OCI-LY7 (cell line): ENCODE data around the gene LCAT. TPM values are rescaled to one million over a fixed set of nuclear protein-coding genes. Genes with fewer than 3 reads are reported as not detected.

ENCODE experiments used
- BruUV-seq: library from RNA; stranded (reverse); fragments of 400-500 nt; replicated peaks from 2 replicates; lab custom pipeline; 2021; lab: Mats Ljungman, UMichigan
- CTCF ChIA-PET: fragments of 300-600 bp; sonication (Branson Sonifier 250); formaldehyde crosslinking; loops from one replicate; lab custom pipeline; 2022; ENCODE audit warnings: antibody characterized with exemption; ENCODE audit not compliant: unreplicated experiment; lab: Charles Lee
- POLR2A ChIA-PET: fragments of 300-600 bp; sonication (Branson Sonifier 250); formaldehyde crosslinking; loops from one replicate; lab custom pipeline; 2022; ENCODE audit warnings: antibody characterized with exemption; lab: Charles Lee
- DNase-seq: peaks from one replicate; pipeline ENCODE4 v3.0.0-alpha.2; 2015; ENCODE audit warnings: low spot score
- H2AFZ ChIP-seq: fragments of 200-600 bp; sonication (generic), shearing (Covaris generic); 2 replicates; pipeline ENCODE4 v1.6.1; 2014; ENCODE audit warnings: mild to moderate bottlenecking, antibody characterized with exemption, low read length, moderate library complexity
- H3K27ac ChIP-seq: fragments of 200-600 bp; sonication (generic); 2 replicates; pipeline ENCODE4 v1.5.1; 2014; ENCODE audit warnings: mixed run types, low read depth, mild to moderate bottlenecking, moderate library complexity, low read length, inconsistent platforms; ENCODE audit not compliant: poor library complexity, severe bottlenecking
- H3K36me3 ChIP-seq: fragments of 200-600 bp; sonication (generic); 2 replicates; pipeline ENCODE4 v1.6.1; 2014; ENCODE audit warnings: mild to moderate bottlenecking, antibody characterized with exemption, low read length, moderate library complexity, mixed read lengths; ENCODE audit not compliant: insufficient read depth
- H3K4me1 ChIP-seq: fragments of 200-600 bp; sonication (generic); 2 replicates; pipeline ENCODE4 v1.5.1; 2014; ENCODE audit warnings: mild to moderate bottlenecking, low read length; ENCODE audit not compliant: insufficient read depth, poor library complexity, severe bottlenecking
- H3K4me2 ChIP-seq: fragments of 200-600 bp; sonication (generic); 2 replicates; pipeline ENCODE4 v1.6.1; 2014; ENCODE audit warnings: mild to moderate bottlenecking, low read length
- H3K4me3 ChIP-seq: fragments of 200-600 bp; sonication (generic); 2 replicates; pipeline ENCODE4 v1.5.1; 2014; ENCODE audit warnings: mild to moderate bottlenecking, low read depth, low read length; ENCODE audit not compliant: poor library complexity, severe bottlenecking
- H3K79me2 ChIP-seq: fragments of 200-600 bp; sonication (generic); 2 replicates; pipeline ENCODE4 v1.6.1; 2016; ENCODE audit warnings: low read depth, mild to moderate bottlenecking, low read length, moderate library complexity, mixed read lengths; ENCODE audit not compliant: insufficient read depth
- H3K9me2 ChIP-seq: fragments of 200-600 bp; sonication (generic); 2 replicates; pipeline ENCODE4 v1.6.1; 2016; ENCODE audit warnings: mild to moderate bottlenecking, low read length, mixed read lengths; ENCODE audit not compliant: insufficient read depth
- H3K9me3 ChIP-seq: fragments of 200-600 bp; sonication (generic); 2 replicates; pipeline ENCODE4 v1.6.1; 2014; ENCODE audit warnings: mild to moderate bottlenecking, mixed run types, low read length, mixed read lengths
- H4K20me1 ChIP-seq: fragments of 200-600 bp; sonication (generic); 2 replicates; pipeline ENCODE4 v1.6.1; 2014; ENCODE audit warnings: mild to moderate bottlenecking, antibody characterized with exemption, low read length, moderate library complexity, mixed read lengths; ENCODE audit not compliant: insufficient read depth
- EZH2phosphoT487 ChIP-seq: fragments of 200-600 bp; sonication (generic); IDR thresholded peaks from 2 replicates; pipeline ENCODE4 v1.6.1; 2018; ENCODE audit warnings: low read depth, borderline replicate concordance, mild to moderate bottlenecking, mixed run types, antibody characterized with exemption, low read length, moderate library complexity, mixed read lengths
- intact Hi-C: fragments of 100-400 bp; cut with micrococcal nuclease; formaldehyde crosslinking; loops from one replicate; pipeline ENCODE4 v1.10.0; 2022; ENCODE audit not compliant: unreplicated experiment
- total RNA-seq, 2 experiments: library from RNA; depleted of rRNA in 1 of 2; stranded (reverse); fragments of >200 nt in 1 of 2; shearing (Covaris generic) in 1 of 2; gene quantifications; 2 replicates each; pipeline ENCODE4 v1.2.3, GENCODE V29; 2014 to 2022
- TF ChIP-seq, protein P1 (sequence below): fragments of 200-600 bp; sonication (generic); conservative IDR thresholded peaks from 2 replicates; pipeline ENCODE4 v1.5.1; 2014; ENCODE audit warnings: mild to moderate bottlenecking, antibody characterized with exemption, low read length, moderate library complexity, mixed read lengths

LCAT gene
- total RNA-seq, 2 experiments from 2014 or later: 4.4 to 9.8 TPM

DNA sequence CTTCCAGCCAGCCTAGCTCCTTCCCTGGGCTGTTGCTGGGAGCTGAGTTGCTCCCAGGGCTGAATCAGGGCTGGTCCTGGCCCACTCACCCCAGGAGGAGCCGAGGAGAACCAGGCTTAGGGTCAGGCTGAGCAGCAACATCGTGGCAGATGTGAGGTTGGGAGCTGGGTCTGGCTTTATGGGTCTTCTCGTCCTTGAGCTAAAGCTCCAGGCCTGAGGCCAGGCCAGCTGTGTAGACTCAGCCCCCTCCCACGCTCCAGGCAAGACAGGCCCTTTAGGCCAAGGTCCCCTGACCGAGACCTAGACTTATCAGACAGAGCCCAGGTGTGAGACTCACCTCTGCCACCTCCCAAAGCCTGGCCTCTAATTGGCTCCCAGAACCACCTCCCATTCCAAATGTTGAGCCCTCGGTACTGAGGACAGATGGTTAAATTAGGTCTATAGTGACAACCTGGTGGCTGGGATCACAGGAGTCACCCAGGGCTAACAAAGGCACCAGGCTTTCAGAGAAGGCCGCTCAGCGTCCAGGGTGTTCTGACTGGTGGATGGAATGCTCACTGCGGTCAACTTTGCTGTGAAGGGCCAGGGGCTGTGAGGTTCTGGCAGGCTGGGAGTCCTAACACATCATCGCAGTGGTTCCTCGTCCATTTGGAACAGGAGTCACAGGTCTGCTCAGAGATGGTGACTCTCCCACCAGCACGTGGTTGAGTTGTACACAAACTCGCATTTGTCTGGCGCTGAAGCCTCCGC lies 12.0 kb downstream of the LCAT start, which contains the start of gene CTRL:
Gene CTRL (minus strand): TSS at position 151 of the 750 bp plus-strand sequence. CDS start 10 bp downstream, at position 141.
- ChIA-PET CTCF (interaction anchor here (0.8 to 0.9 kb wide), 2 partner anchors 35 to 48 kb away, joined by 3 to 8 read pairs; no protein-coding TSS in a partner anchor), POLR2A (no interaction called here)
- peaks cover 4% of the 10 kb centered on the region; the same call in 1 of the 2 replicates for H3K79me2 ChIP-seq
- no peak within 1 kb of the TSS for H2AFZ ChIP-seq
- intact Hi-C loops: no loop called here
- BruUV-seq: no TSS peak
- TF ChIP-seq EZH2phosphoT487: no peak
- TF ChIP-seq, protein P1, sequence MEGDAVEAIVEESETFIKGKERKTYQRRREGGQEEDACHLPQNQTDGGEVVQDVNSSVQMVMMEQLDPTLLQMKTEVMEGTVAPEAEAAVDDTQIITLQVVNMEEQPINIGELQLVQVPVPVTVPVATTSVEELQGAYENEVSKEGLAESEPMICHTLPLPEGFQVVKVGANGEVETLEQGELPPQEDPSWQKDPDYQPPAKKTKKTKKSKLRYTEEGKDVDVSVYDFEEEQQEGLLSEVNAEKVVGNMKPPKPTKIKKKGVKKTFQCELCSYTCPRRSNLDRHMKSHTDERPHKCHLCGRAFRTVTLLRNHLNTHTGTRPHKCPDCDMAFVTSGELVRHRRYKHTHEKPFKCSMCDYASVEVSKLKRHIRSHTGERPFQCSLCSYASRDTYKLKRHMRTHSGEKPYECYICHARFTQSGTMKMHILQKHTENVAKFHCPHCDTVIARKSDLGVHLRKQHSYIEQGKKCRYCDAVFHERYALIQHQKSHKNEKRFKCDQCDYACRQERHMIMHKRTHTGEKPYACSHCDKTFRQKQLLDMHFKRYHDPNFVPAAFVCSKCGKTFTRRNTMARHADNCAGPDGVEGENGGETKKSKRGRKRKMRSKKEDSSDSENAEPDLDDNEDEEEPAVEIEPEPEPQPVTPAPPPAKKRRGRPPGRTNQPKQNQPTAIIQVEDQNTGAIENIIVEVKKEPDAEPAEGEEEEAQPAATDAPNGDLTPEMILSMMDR: no peak
- no peaks in the 10 kb centered on the region for H3K9me2 ChIP-seq
- no peak within 1 kb of the TSS for H3K27ac ChIP-seq
- peaks cover 14% of the 10 kb centered on the region for H3K4me1 ChIP-seq
- no peak within 1 kb of the TSS for H3K4me3 ChIP-seq
- peaks cover 58% of the 10 kb centered on the region for H3K36me3 ChIP-seq
- peaks cover 4% of the 10 kb centered on the region; the same call in 1 of the 2 replicates for H4K20me1 ChIP-seq
- no peak for DNase-seq
- no peaks in the 10 kb centered on the region for H3K9me3 ChIP-seq
- no peak within 1 kb of the TSS for H3K4me2 ChIP-seq

DNA sequence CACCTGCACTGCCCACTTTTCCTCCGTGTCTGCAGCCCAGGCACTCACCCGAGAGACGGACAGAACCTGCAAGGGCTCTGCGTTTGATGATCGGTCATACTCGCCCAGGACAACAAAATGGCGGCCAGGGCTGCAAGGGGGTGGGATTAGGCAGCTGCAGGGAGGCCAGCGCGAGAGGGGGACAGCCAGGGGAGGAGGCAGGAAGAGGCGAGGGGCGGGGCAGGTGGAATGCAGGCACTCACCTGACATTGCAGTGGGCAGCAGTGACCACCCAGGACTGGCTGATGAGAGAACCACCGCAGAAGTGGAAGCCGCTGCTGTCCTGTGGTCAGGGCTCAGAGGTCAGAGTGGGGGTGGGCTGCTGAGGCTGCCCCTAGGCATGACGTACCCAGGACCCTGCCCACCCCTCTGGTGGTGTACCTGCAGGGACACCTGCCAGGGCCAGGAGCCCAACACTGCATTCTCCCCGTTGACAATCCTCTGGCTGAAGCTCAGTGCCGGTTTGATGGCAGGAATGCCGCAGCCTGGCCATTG lies 13.2 kb downstream of the LCAT start:
- H3K9me3 ChIP-seq: no peaks in the 10 kb centered on the region
- ChIA-PET CTCF (no interaction called here), POLR2A (no interaction called here)
- DNase-seq: no peak
- no peak overlapping the region for H3K27ac ChIP-seq
- peaks cover 4% of the 10 kb centered on the region; the same call in 1 of the 2 replicates for H4K20me1 ChIP-seq
- TF ChIP-seq, protein P1: no peak
- TF ChIP-seq EZH2phosphoT487: no peak
- H3K4me3 ChIP-seq: no peak overlapping the region
- H3K4me1 ChIP-seq: peaks cover 23% of the 10 kb centered on the region
- H3K79me2 ChIP-seq: peaks cover 4% of the 10 kb centered on the region; the same call in 1 of the 2 replicates
- BruUV-seq: no TSS peak
- no peak overlapping the region for H2AFZ ChIP-seq
- H3K9me2 ChIP-seq: no peaks in the 10 kb centered on the region
- intact Hi-C loops: no loop called here
- H3K36me3 ChIP-seq: peaks cover 58% of the 10 kb centered on the region
- no peak overlapping the region for H3K4me2 ChIP-seq
